Measurements from ENCODE around the gene MPP2.

Gene MPP2

DNA sequence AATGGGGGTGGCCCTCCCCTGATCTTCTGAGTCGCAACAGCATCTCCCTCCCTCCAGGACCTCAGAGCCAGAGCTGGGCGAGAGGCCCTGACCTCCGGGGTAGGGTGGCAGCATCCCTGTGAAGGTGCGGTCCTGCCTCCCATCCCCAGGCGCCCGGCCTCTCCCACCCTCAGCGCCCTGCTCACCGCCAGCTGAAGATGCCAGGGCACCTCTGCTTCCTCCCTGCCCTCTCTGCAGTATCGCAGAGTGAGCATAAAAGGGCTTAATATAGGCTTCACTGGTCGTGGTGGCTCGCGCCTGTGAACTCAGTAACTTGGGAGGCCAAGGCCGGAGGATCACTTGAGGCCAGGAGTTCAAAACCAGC lies 10.7 kb upstream of the MPP2 start:
- TF ChIP-seq, protein P1, sequence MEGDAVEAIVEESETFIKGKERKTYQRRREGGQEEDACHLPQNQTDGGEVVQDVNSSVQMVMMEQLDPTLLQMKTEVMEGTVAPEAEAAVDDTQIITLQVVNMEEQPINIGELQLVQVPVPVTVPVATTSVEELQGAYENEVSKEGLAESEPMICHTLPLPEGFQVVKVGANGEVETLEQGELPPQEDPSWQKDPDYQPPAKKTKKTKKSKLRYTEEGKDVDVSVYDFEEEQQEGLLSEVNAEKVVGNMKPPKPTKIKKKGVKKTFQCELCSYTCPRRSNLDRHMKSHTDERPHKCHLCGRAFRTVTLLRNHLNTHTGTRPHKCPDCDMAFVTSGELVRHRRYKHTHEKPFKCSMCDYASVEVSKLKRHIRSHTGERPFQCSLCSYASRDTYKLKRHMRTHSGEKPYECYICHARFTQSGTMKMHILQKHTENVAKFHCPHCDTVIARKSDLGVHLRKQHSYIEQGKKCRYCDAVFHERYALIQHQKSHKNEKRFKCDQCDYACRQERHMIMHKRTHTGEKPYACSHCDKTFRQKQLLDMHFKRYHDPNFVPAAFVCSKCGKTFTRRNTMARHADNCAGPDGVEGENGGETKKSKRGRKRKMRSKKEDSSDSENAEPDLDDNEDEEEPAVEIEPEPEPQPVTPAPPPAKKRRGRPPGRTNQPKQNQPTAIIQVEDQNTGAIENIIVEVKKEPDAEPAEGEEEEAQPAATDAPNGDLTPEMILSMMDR (IDR thresholded peaks at IDR 0.05; ENCODE audit: control insufficient read depth, extremely low read depth, insufficient read depth) = no peak
- DNase-seq (ENCODE audit: low read depth) = no peak
- no peak overlapping the region for H3K4me3 ChIP-seq (ENCODE audit: low read depth, low read length)

- no peak overlapping the region for H3K4me3 ChIP-seq (ENCODE audit: low read depth, low read length)
- TF ChIP-seq, protein P1 (IDR thresholded peaks at IDR 0.05; ENCODE audit: control insufficient read depth, extremely low read depth, insufficient read depth) = no peak
- DNase-seq (ENCODE audit: low read depth) = no peak
These were observed 10.2 kb upstream of the MPP2 start for GRCh38 chr17:43917348-43918025.

- H3K4me3 ChIP-seq (ENCODE audit: low read depth, low read length) = no peak overlapping the region
- no peak for DNase-seq (ENCODE audit: low read depth)
- TF ChIP-seq, protein P1 (IDR thresholded peaks at IDR 0.05; ENCODE audit: control insufficient read depth, extremely low read depth, insufficient read depth) = no peak
These were observed 9.6 kb upstream of the MPP2 start for GRCh38 chr17:43917016-43917347.

DNA sequence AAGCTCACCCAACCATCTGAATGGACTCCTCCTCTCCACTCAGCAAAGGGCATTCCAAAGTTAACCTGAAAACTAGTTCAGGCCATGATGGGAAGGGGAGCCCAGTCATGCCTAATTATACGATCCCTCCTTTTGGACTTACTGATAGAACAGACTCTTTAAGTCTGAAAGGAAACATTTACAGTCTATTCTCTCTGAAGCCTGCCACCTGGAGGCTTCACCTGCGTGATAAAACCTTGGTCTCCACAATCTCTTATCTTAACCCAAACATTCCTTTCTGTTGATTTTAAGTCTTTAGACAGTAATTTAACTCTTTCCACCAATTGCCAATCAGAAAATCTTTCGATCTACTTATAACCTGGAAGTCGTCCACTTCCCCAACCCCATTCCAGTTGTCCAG lies 9.0 kb upstream of the MPP2 start:
- H3K4me3 ChIP-seq (ENCODE audit: low read depth, low read length) = no peak overlapping the region
- TF ChIP-seq, protein P1 (IDR thresholded peaks at IDR 0.05; ENCODE audit: control insufficient read depth, extremely low read depth, insufficient read depth) = no peak
- DNase-seq (ENCODE audit: low read depth) = no peak

- H3K4me3 ChIP-seq (ENCODE audit: low read depth, low read length) = no peak overlapping the region
- DNase-seq (ENCODE audit: low read depth) = no peak
- TF ChIP-seq, protein P1 (IDR thresholded peaks at IDR 0.05; ENCODE audit: control insufficient read depth, extremely low read depth, insufficient read depth) = no peak
These were observed 8.2 kb upstream of the MPP2 start for GRCh38 chr17:43915559-43915958.

- H3K4me3 ChIP-seq (ENCODE audit: low read depth, low read length) = no peak overlapping the region
- no peak for DNase-seq (ENCODE audit: low read depth)
- TF ChIP-seq, protein P1 (IDR thresholded peaks at IDR 0.05; ENCODE audit: control insufficient read depth, extremely low read depth, insufficient read depth) = no peak
These were observed 7.1 kb upstream of the MPP2 start for GRCh38 chr17:43914451-43914850.

- DNase-seq (ENCODE audit: low read depth) = no peak
- H3K4me3 ChIP-seq (ENCODE audit: low read depth, low read length) = no peak overlapping the region
- TF ChIP-seq, protein P1 (IDR thresholded peaks at IDR 0.05; ENCODE audit: control insufficient read depth, extremely low read depth, insufficient read depth) = no peak
These were observed 6.2 kb upstream of the MPP2 start for GRCh38 chr17:43913584-43913983.
